C4-2B (cell line): ENCODE data around the gene EPHB2.

ENCODE experiments used
- CTCF ChIP-seq: fragments of 450-650 bp; conservative IDR thresholded peaks from 2 replicates; pipeline ENCODE4 v1.5.1; 2017; ENCODE audit warnings: mild to moderate bottlenecking
- ZFX ChIP-seq: fragments of 450-650 bp; IDR thresholded peaks from 2 replicates; pipeline ENCODE4 v1.6.1; 2017

GRCh38 chr1:22844621-22845020, 134.0 kb downstream of the EPHB2 start:
- TF ChIP-seq CTCF (no peak), ZFX (no peak)
